Measurements from ENCODE around the gene CHN2.

CHN2 gene

DNA sequence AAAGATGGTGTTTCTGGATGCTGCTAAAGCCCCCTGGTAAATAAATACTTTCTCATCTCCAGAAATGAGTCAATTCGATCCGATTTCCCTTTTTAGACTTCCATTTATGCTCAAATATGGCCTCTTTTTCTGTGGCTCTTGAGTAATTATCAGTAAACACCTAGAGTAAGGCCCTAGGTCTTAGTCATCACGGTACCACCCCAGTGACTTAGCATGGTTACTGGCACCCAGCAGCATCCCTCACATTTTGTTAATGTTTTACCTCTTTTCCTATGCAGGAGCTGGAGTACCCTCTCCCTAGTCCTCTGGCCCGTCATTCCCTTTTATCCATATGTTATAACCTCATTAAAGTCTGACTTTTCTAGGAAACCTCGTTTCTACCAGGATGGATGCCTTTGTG is 19.5 kb downstream of the CHN2 start:
- TF ChIP-seq, protein P1, sequence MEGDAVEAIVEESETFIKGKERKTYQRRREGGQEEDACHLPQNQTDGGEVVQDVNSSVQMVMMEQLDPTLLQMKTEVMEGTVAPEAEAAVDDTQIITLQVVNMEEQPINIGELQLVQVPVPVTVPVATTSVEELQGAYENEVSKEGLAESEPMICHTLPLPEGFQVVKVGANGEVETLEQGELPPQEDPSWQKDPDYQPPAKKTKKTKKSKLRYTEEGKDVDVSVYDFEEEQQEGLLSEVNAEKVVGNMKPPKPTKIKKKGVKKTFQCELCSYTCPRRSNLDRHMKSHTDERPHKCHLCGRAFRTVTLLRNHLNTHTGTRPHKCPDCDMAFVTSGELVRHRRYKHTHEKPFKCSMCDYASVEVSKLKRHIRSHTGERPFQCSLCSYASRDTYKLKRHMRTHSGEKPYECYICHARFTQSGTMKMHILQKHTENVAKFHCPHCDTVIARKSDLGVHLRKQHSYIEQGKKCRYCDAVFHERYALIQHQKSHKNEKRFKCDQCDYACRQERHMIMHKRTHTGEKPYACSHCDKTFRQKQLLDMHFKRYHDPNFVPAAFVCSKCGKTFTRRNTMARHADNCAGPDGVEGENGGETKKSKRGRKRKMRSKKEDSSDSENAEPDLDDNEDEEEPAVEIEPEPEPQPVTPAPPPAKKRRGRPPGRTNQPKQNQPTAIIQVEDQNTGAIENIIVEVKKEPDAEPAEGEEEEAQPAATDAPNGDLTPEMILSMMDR (IDR thresholded peaks at IDR 0.05; ENCODE audit: control extremely low read depth, extremely low read depth, low read depth, missing control alignments) = no peak
- DNase-seq (ENCODE audit: extremely low spot score) = no peak
- ChIA-PET CTCF (no interaction called here), POLR2A (no interaction called here)

DNA sequence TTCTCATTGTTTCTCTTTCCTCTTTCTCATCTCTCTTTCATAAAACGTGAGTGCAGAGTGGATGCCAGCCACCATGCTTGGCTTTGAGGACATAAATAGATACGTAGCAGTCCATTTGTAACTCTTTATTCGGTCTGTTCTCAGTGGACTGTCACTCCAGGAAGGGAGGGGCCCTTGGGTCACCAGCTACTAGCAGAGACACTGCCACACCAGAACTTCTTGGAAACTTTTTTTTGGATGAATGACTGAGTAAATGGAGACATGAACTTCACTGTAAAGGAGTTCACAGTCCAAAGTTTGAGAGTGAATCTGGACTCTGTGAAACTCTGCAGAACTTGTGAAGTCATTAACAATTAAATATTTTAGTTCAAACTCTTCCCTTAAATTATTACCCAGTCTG is 20.2 kb downstream of the CHN2 start:
- CTCF ChIA-PET = no interaction called here
- no peak for DNase-seq (ENCODE audit: extremely low spot score)
- POLR2A ChIA-PET = no interaction called here
- TF ChIP-seq, protein P1 (IDR thresholded peaks at IDR 0.05; ENCODE audit: control extremely low read depth, extremely low read depth, low read depth, missing control alignments) = no peak

DNA sequence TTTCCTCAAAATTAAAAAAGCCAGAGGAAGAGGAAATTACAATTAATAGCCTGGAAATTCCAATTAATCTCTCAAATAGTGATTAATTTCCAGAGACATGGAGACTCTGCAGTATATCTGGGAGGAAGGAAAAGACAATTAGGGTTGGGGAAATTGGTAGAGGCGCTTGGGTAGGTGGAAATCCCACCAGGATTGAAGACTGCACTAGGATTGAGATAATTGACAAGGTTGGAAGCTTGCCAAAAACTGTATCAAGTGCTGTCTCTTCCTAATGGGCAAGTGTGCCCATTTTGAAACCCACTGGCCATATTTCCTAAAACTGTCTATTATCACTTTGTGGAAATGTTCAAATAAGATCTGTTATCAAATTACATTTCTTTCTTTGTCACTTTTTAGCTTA is 21.6 kb downstream of the CHN2 start:
- TF ChIP-seq, protein P1 (IDR thresholded peaks at IDR 0.05; ENCODE audit: control extremely low read depth, extremely low read depth, low read depth, missing control alignments) = no peak
- ChIA-PET POLR2A (no interaction called here), CTCF (interaction anchor here (1.2 to 1.8 kb wide), 2 partner anchors 19 to 26 kb away, joined by 4 read pairs; no protein-coding TSS in a partner anchor)
- DNase-seq (ENCODE audit: extremely low spot score) = no peak

DNA sequence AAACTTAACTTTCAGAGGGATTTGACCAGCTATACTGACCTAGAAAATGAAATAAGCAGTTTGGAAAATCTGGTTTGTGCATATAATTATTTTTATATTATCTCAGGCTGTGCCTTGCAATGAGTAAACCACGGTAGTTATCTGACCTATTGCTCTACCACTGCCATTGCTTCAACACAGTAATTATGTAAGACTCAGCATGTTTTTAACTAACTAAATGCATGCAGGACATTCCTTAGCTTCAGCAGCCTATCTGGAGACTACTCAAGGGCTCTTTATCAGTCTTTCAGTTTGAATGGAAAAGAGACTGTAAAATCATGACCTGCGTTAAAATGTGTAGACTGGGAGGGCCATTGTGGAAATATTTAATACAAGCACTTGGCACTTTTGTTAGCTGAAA is 22.5 kb downstream of the CHN2 start:
- ChIA-PET POLR2A (no interaction called here), CTCF (interaction anchor here (1.2 kb wide), 1 partner anchor 20 kb away, joined by 4 read pairs; no protein-coding TSS in a partner anchor)
- DNase-seq (ENCODE audit: extremely low spot score) = no peak
- TF ChIP-seq, protein P1 (IDR thresholded peaks at IDR 0.05; ENCODE audit: control extremely low read depth, extremely low read depth, low read depth, missing control alignments) = no peak

DNA sequence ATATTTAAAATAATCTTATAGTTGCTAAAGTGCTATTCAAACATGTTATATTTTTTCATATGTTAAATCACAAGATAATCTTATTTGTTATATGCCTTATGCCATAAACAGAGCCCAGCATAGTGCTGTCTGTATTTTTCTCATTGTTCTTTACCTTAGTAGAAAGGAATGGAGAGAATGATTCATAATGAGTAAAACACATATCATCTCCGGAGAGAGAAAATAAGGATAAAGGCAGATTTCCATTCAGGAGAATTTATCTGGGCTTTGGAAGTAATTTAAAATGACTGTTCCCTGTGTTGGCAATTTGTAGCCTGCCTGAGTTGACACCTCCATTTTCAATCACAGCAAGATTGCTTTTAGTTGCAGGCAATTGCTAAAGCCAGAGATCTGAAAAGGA is 30.2 kb downstream of the CHN2 start:
- ChIA-PET CTCF (no interaction called here), POLR2A (no interaction called here)
- TF ChIP-seq, protein P1 (IDR thresholded peaks at IDR 0.05; ENCODE audit: control extremely low read depth, extremely low read depth, low read depth, missing control alignments) = no peak
- DNase-seq (ENCODE audit: extremely low spot score) = no peak

DNA sequence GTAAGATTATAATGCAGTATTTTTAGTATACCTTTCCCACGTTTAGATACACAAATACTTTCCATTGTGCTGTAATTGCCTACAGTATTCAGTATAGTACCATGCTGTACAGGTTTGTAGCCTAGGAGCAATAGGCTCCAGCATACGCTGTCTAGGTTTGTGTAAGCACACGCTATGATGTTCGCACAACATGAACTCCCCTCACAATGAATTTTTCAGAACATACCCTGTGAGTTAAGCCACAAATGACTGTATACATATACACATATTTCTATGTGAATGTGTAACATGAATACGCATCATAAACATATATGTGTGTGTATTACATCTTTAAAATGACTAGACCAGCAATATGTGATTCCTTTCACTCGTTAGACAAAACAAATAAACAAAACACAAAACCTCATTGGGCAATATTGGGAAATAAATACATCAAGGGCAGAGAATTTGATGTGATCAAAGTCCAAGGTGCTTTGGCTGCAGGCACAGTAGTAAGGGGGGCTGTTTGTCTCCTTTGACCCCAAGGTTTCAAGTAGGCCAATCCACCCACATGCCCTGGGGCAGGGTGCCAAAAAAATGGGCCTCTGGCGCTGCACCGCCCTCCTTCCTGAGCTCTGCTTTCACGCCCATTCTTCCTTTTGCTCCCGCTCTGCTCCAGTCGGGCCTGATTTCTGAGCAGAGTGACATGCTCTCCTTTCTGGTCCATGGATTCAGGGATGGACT is 33.9 kb downstream of the CHN2 start:
- POLR2A ChIA-PET = no interaction called here
- no peak for DNase-seq (ENCODE audit: extremely low spot score)
- CTCF ChIA-PET = interaction anchor here (1.3 kb wide), 1 partner anchor 21 kb away, joined by 4 read pairs; no protein-coding TSS in a partner anchor
- TF ChIP-seq, protein P1 (IDR thresholded peaks at IDR 0.05; ENCODE audit: control extremely low read depth, extremely low read depth, low read depth, missing control alignments) = no peak

Data from GM10248 (cell line).